NCI-H1417 treated with DMSO at 0.1 percent for 48 hours (cell line): ENCODE measurements around the gene QRICH2.
"Not testable (repeated sequence)": the region's sequence is repeated elsewhere in the genome, so short reads cannot be mapped to it uniquely, and the experiment has no call there.

Source experiments
- DNase-seq: peaks from one replicate; lab custom pipeline; 2025; lab: John Stamatoyannopoulos, UW

QRICH2 gene

DNA sequence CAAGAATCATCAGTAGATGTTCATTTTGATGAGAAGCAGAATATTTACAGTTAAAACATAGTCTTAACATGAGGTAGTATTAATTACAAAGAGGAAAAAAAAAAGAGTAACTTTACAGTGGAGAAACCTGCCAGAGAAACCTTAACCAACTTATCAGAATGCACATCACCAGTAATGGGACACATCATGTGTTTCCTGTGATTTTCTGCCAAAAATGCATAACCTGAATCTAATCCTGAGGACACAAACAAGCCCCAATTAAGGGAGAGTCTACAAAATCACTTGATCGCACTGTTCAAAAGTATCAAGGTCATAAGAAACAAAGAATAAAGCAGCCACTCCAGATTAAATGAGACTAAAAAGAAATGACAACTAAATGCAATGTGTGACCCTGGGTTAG, 18.2 kb upstream of the QRICH2 start:
- DNase-seq = no peak

DNA sequence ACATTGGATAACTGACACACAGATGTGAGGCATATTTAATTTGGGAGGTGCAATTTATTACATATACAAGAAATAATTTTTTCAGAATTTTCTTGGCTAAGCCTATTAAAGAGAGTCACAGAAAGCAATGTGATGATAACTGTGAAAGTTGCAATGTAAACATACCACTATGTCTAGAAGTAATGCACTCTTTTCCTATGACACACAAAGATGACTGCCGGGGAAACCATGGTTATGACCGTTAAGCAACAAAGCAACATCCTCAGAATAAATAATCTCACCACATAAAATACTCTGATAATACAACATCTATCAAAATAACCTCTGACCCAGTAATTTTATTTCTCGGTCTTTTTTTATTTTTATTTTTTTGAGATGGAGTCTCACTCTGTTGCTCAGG, 10.5 kb upstream of the QRICH2 start:
- no peak for DNase-seq

GRCh38 chr17:76317535-76317934, 9.5 kb upstream of the QRICH2 start:
- no peak for DNase-seq

GRCh38 chr17:76314392-76315227, 6.5 kb upstream of the QRICH2 start:
- DNase-seq = no peak

DNA sequence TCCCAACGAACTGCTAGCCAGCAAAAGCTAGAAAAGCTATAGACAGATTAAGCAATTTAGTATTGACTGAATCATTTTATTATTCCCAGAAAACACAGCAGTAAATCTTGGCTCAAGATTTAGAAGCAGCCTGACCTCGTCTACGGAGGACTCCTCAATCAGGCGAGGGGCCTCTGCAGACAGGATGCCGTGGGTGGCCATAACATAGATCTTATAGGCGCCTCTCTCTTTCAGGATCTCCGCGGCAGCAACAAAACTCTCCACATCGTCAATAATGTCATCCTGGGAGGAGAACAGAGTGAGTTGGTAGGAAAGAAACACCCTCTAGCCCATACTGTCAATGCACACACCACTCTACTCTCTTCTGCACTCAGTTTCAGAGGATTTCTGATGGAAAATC, 4.7 kb upstream of the QRICH2 start:
- no peak for DNase-seq

DNA sequence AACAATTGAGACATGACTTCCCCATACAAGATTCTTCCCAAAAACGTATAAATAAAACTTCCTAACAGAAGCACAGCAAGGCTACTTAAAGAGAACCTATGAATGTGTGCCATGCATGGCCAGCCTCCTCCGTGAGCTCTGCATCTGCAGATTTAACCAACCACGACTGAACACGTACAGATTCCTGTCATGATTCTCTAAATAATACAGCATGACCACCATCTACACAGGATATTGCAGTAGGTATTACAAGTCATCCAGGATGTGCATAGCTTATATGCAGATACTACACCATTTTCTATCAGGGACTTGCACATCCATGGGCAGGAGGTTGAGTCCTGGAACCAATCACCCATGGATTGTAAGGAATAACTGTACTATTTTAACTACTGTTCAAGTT, 1.4 kb upstream of the QRICH2 start:
- DNase-seq = no peak

DNA sequence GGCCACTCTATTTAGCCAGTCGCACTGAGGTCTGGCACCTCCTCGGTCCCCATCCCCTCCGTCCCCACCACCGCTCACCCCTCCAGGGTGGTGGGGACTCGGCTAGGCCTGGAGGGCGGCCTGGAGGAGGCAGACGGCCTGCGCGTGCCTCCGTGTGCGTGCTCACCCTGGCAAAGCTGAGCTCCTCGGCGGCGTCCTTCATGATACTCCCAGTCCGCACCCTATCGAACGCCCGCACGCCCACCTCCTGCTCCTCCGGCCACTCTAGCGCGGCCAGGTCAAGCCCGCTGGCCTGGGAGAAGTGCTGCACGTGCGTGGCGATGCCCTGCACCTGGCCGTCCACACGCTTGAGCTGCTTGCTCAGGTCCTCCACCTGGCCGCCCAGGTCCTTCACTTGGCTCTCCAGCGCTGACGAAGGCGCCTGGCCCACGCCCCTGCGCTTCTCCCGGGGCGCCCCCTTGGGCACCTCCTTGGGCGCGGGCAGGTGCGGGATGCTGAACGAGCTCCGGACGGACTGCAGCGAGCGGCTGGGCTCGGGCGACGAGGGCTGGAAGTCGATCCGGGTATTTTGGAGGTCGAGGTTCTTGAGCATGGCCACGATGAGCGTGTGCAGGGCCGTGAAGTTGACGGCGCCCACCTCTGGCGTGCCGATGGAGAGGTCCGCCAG, 644 bp downstream of the QRICH2 start:
- no peak for DNase-seq

DNA sequence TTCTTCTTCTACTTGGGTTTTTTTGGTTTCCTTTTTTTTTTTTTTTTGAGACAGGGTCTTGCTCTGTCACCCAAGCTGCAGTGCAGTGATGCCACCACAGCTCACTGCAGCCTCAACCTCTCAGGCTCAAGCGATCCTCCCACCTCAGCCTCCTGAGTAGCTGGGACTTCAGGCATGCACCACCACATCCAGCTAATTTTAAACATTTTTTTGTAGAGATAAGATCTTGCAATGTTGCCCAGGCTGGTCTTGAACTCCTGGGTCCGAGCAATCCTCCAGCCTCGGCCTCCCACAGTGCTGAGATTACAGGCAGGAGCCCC, 3.0 kb downstream of the QRICH2 start:
- not testable (repeated sequence) for DNase-seq

DNA sequence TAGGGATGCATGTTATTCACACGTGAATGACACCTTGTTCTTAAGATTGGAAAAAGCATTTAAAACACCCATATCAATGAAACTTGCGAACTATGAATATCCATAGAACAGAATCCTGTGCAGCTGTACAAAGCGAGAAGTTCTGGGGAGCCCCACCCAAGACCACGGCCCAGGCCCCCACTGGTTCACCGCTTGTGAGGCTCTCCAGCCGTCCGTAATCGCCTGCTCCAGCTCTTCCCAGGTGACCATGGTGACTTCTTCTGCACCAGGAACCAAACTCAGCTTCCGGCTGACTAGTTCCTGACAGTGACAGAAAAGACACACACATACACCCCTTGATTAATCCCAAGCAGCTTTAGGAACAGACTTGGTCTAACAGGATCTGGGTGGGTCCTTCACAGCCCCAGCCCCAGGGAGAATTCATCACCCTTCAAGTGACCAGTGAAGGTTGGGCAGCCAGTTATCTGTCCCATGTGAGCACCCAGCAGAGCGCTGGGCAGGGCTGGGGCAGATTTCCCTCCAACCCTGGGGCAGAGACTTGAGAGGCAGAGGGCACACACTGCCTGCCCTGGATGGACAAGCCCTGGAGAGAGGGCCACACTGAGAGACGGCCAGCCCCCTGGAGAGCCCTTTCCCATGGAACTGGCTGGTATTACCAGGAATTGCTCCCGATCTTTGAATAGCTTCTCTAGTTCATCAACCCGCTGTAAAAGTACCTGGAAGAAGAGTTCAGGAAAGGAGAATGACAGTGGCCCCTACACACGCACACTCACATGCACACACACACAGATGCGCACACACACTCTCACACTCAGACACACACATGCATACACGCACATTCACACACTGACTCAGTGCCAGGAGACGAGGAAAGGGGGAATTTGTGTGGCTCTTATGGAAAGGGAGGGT, 3.6 kb downstream of the QRICH2 start:
- DNase-seq = no peak

GRCh38 chr17:76297436-76297835, 10.6 kb downstream of the QRICH2 start:
- DNase-seq = no peak

DNA sequence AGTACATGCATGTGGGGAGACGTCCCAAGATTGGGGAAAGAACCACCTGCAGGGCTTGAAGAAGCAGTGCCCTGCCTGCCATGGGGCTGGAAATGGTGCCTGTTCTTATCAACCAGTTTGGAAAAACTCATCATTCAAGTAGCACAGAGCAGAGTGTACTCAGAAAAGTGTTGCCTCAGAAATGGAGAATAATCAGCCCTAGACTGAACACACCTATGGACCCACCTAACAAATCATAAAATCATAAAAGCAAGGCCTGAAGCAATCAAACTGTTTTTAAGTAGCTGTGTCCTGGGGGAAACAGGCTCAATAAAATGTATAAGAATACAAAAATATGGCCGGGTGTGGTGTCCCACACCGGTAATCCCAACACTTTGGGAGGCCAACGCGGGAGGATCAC, 11.2 kb downstream of the QRICH2 start:
- no peak for DNase-seq

- DNase-seq = no peak
These were observed 11.9 kb downstream of the QRICH2 start for GRCh38 chr17:76296186-76296585.

- DNase-seq = no peak
These were observed 15.0 kb downstream of the QRICH2 start for GRCh38 chr17:76293106-76293505.

DNA sequence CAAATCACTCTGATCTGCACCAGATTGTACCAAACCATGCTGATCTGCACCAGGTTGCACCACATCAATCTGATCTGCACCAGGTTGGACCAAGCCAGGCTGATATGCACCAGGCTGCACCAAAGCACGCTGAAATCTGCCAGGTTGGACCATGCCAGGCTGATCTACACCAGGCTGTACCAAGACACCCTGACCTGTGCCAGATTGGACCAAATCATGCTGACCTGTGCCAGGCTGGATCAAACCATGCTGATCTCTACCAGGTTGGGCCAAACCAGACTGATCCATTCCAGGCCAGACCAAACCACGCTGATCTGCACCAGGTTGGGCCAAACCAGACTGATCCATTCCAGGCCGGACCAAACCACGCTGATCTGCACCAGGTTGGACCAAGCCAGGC, 15.5 kb downstream of the QRICH2 start:
- DNase-seq = no peak

DNA sequence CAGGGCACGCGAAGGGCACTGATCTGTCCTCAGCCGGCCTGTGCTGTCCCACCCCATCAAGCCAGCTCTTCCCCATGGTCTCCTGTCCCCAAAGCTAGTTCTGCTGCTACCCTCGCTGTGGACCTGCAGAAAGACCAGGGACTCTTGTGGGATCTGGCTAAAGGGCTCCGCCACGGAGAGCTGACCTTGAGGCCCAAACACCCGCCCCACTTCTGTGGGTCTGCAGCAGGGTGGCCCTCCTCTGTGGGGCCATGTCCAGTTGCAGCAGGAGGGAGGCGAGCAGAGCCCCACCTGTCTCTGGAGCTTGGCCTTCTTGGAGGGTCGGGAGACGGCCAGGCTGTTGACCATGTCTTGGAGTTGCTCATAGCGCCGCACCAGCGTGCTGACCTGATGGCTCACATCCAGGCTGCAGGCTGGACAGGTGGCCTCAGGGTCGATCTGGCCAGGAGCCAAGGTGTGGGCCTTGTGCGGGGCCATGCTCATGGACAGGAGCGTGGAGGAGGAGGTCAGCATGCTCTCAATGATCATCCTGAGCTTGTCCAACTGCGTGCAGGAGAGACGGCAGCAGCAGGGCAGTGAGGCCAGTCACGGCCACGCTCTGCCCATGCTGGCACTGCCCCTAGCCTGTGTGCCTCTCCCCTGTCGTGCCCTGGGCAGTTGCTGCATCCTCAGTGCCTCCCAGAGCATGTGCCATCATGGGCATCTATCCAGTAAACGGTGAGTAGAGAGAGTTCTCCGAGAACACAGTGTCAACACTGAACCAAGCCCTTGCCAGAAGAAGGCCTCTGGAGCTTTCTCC, 26.3 kb downstream of the QRICH2 start:
- no peak for DNase-seq

- DNase-seq = no peak
These were observed 27.4 kb downstream of the QRICH2 start for GRCh38 chr17:76280650-76281049.

DNA sequence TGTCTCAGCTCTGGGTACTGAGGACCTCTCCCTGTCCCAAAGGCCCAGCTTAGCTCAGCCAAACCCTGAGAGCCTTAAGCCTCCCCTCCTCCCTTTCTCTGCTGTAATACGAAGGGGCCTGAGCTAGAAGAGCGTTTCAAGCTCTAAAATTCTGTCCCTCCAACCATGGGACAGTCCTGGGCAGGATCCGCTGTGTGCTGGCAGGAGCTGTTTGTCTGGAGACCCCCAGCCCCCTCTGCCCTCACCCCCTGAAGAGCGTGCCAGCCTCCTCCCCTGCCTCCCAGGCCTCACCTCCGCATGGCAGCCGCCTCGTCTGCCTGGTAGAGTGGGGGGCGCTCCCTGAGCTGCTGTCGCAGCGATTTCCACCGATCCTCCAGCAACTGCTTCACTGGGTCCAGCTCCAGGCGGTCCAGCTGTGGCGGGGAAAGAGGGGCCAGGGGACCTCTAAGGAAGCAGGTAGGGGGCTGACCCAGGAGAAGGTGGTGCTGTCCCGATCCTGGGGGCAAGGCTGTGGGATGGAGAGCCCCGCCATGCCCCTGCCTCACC, 28.3 kb downstream of the QRICH2 start:
- no peak for DNase-seq

DNA sequence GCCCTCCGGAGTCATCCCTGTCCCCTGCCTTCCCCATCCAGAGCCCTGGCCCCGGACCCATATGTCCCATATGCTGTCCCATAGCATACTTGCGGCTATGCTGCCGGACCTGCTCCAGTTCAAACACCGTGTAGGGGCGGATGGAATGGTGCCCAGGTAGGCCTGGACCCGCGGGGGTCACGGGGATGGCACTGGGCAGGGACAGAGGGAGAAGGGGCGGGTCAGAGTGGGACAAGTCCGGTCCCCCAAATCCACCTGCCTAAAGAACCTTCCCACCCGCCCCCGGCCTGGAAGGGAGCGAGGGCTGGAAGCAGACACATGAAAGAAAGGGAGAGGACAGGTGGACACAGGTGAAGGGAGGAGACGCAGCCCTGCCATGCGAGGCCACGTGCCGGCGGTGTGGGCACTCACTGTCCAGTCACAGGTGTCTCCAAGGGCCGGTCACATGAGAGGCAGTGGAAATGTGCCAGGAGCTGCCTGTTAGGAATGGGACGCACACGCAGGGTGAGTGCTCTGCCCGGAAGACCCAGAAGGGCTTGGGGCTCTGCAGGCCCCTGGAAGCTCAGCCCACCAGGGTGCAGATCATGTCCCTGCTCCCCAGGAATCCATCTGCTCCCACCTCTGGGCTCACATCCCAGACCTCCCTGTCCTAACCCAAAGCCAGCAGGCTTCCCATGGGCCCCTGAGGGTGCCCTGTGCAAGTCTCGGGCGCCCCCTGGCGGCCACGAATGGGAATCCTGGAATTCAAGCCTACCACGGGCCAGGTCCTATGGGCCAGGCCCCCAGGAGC, 28.9 kb downstream of the QRICH2 start:
- DNase-seq = no peak

- DNase-seq = no peak
These were observed 29.7 kb downstream of the QRICH2 start for GRCh38 chr17:76278268-76278908.
